NCI-H2029 (cell line): ENCODE results near the gene TLE4.
"Not testable (repeated sequence)": the region's sequence is repeated elsewhere in the genome, so short reads cannot be mapped to it uniquely, and the experiment has no call there.

Experiments used
- DNase-seq: peaks from one replicate; lab custom pipeline; 2025; lab: John Stamatoyannopoulos, UW

TLE4 gene

GRCh38 chr9:79638806-79639205, 67.0 kb downstream of the TLE4 start:
- no peak for DNase-seq

GRCh38 chr9:79639354-79639753, 67.6 kb downstream of the TLE4 start:
- DNase-seq: no peak

GRCh38 chr9:79640067-79640466, 68.3 kb downstream of the TLE4 start:
- not testable (repeated sequence) for DNase-seq

- no peak for DNase-seq
Measured at GRCh38 chr9:79641070-79641469, 69.3 kb downstream of the TLE4 start.

- DNase-seq: no peak
Measured at GRCh38 chr9:79642671-79643070, 70.9 kb downstream of the TLE4 start.

- no peak for DNase-seq
Measured at GRCh38 chr9:79644048-79644447, 72.3 kb downstream of the TLE4 start.

- no peak for DNase-seq
Measured at GRCh38 chr9:79644601-79645000, 72.8 kb downstream of the TLE4 start.

GRCh38 chr9:79645110-79645509, 73.3 kb downstream of the TLE4 start:
- DNase-seq: no peak

GRCh38 chr9:79646096-79646495, 74.3 kb downstream of the TLE4 start:
- DNase-seq: no peak

- DNase-seq: no peak
Measured at GRCh38 chr9:79651251-79651795, 79.6 kb downstream of the TLE4 start.

- no peak for DNase-seq
Measured at GRCh38 chr9:79652598-79652997, 80.8 kb downstream of the TLE4 start.

- not testable (repeated sequence) for DNase-seq
Measured at GRCh38 chr9:79654591-79655382, 83.0 kb downstream of the TLE4 start.

GRCh38 chr9:79655551-79655950, 83.8 kb downstream of the TLE4 start:
- no peak for DNase-seq

- no peak for DNase-seq
Measured at GRCh38 chr9:79656169-79656568, 84.4 kb downstream of the TLE4 start.

GRCh38 chr9:79657891-79658290, 86.1 kb downstream of the TLE4 start:
- no peak for DNase-seq

- DNase-seq: no peak
Measured at GRCh38 chr9:79658926-79659325, 87.2 kb downstream of the TLE4 start.

GRCh38 chr9:79660615-79661014, 88.8 kb downstream of the TLE4 start:
- no peak for DNase-seq

- DNase-seq: no peak
Measured at GRCh38 chr9:79661279-79661678, 89.5 kb downstream of the TLE4 start.

GRCh38 chr9:79661886-79662536, 90.2 kb downstream of the TLE4 start:
- no peak for DNase-seq

GRCh38 chr9:79662537-79662956, 90.8 kb downstream of the TLE4 start:
- no peak for DNase-seq

GRCh38 chr9:79663300-79663699, 91.5 kb downstream of the TLE4 start:
- no peak for DNase-seq

- DNase-seq: no peak
Measured at GRCh38 chr9:79663878-79664277, 92.1 kb downstream of the TLE4 start.

GRCh38 chr9:79664375-79664831, 92.6 kb downstream of the TLE4 start:
- no peak for DNase-seq
